NOMO-1 treated with dmso at 0.1 percent for 144 hours (cell line): ENCODE data around the gene CPN1.
"Not testable (repeated sequence)": the region's sequence is repeated elsewhere in the genome, so short reads cannot be mapped to it uniquely, and the experiment has no call there.

ENCODE experiments used
- DNase-seq: peaks from one replicate; lab custom pipeline; 2025; ENCODE audit not compliant: unreplicated experiment; lab: John Stamatoyannopoulos, UW

CPN1 gene

GRCh38 chr10:100024748-100025147 is 56.9 kb downstream of the CPN1 start:
- DNase-seq, result no peak

- no peak for DNase-seq
Observed at GRCh38 chr10:100022403-100022802, 59.3 kb downstream of the CPN1 start.

- no peak for DNase-seq
Observed at GRCh38 chr10:100021322-100021721, 60.3 kb downstream of the CPN1 start.

GRCh38 chr10:100020886-100021253 is 60.8 kb downstream of the CPN1 start:
- no peak for DNase-seq

DNA sequence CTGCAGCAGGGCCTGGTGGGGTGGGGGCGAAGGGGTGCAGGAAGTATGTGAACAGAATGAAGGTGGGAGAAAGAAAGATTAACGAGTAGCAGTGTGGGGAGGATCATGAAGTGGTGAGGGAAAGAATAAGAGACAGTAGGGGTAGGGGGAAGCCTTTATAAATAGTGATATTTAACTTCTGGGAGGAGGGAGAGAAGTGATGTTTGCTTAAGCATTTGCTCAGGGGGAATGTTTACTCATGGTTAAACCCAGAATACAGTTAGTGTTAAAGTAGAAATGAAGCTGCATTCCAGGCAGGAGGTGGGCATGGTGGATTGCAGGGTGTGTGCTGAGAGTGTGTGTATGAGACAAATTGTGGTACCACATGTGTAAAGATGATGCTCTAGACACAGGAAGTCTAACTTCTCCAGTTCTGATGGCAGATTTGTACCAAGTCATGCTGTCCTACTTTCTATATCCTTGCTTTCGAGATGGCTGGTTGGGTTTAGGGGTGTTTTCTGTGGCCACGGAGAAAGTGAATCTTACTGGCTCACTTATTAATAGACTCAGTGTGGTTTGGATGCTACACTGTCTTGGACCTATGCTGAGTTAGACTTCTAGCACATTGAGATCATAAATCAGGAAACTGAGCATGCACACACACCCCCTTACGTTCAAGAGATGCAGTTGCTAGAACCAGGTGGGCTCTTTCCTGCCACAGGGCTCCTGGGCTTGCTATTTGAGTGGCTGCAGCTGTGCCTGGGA is 61.4 kb downstream of the CPN1 start:
- no peak for DNase-seq

GRCh38 chr10:100019787-100020141 is 61.9 kb downstream of the CPN1 start:
- no peak for DNase-seq

- DNase-seq, result no peak
Observed at GRCh38 chr10:100014071-100014762, 67.5 kb downstream of the CPN1 start.

DNA sequence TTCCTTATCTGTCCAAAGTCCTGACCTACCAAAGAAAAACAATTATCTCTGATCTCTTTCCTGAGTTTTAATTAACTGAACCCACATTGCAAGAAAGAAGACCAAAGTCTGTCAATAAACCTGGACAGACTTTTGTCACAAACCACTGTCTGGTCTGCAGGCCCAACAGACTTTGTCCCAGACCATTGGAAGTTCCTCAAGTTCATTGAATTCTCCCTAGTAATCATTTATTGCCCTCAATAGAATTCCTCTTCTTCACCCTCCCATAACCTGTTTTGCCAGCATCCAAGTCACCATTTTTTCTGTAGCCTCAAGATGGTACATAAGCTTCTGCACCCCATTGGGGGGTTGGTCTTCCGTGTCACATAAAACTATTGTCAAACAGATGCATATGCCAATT is 68.0 kb downstream of the CPN1 start:
- DNase-seq, result no peak

- not testable (repeated sequence) for DNase-seq
Observed at GRCh38 chr10:100011906-100012305, 69.8 kb downstream of the CPN1 start.

GRCh38 chr10:100009793-100010676 is 71.6 kb downstream of the CPN1 start, which contains the start of gene DNMBP:
TSS of gene DNMBP (minus strand) at chr10:100009947. CDS start at chr10:99972124, 37,823 bp downstream.
- peak; percentile 66 for DNase-seq

DNA sequence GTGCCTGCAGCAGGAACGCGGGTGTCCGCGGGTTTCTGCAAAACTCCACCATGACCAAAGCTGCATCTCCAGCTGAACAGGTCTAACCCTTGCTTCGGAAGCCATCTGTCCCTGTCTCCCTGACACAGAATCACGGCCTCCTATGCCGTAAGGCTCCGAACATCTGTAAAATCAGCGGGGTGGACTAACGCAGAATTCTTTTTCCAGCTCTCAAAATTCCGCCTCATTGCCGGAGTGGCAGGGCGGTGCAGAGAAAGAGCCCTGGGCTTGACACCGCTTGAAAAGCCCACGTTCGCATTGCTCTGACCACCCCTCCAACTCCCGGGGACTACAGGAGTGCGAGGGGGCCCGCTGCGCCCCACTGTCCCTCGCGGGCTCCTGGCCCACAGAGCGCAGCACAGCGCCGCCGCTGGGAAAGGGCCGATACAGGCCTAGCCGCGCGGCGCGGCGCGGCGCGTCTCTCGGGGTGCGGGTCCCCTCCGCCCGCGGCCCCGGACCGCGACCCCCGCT is 72.3 kb downstream of the CPN1 start:
- peak; percentile 38 for DNase-seq

DNA sequence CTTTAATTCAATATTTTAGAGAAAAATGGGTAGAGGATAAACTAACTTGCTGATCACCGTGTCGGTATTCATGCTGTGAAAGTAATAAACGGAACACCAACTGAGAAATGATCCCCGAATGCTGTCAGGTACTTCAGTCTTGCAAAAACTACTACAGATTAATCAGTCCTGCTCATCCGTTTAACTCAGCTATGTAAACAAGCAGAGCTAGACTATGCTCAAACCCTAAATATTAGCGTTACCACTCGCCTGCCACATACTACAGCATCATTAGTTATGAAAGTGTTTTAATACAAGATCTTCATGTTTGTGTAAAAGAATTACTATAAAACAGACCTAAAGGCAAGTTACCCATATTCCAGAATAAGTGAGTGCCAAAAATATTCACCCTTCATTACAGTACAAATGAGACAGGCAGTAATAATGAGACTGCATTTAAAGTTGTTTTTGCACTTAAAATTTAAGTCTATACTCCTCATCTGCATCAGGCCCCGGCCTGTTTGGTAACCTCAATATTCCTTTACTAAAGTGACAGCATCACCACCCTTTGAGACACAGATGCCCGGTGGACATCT is 72.9 kb downstream of the CPN1 start:
- no peak for DNase-seq

DNA sequence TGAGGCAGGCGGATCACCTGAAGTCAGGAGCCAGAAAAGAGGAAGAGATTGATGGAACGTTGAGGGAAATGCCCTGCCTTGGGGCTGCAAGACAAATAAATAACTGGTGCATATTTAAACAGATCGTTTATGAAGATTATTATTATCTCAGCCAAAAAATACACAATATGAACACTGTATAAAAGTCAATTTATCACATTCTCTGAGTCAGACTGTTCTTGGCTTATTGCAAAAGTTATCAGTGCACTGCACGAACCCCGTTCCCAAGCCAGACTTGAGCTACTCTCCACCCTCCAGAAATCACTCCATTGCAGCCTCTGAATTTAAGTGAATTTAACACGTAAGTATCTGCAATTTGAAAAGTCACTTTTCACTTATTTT is 73.5 kb downstream of the CPN1 start:
- no peak for DNase-seq

DNA sequence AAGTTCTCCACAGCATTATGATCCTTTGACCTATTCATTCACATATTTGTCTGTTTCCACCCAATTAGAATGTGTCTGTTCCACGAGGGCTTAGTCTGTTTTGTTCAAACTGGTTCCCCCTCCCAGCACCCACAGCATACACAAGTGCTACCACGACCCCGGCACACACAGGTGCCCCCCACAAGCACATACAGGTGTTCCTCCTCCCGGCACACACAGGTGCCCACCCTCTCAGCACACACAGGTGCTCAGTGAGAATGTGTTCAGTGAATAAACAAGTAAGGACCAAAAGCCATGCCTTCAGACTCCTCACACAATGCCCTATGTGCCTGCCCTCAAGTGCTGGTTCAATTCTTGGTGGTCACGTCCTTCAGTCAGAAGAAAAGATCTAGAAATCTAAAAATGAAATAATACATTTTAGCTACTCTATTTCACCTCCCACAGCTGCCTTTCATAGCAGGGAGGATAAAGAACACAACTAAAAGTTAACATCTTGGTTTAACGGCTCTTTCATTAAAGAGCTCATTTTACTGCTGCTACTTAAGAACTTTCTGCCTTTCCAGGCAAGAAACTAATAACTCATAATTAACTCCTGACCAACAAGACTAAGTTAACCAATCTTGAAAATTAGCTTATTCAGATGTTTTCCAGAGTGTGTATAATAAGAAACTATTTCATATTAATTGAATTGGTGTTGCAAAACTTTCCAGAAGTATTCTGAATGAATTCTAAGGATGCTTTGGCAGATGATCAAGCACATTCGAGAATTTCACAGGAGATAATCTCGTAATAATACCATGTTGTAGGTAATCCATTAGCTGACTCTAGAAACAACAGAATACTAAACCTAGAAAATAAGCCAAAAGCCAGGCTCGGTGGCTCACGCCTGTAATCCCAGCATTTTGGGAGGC is 74.2 kb downstream of the CPN1 start:
- DNase-seq, result no peak

DNA sequence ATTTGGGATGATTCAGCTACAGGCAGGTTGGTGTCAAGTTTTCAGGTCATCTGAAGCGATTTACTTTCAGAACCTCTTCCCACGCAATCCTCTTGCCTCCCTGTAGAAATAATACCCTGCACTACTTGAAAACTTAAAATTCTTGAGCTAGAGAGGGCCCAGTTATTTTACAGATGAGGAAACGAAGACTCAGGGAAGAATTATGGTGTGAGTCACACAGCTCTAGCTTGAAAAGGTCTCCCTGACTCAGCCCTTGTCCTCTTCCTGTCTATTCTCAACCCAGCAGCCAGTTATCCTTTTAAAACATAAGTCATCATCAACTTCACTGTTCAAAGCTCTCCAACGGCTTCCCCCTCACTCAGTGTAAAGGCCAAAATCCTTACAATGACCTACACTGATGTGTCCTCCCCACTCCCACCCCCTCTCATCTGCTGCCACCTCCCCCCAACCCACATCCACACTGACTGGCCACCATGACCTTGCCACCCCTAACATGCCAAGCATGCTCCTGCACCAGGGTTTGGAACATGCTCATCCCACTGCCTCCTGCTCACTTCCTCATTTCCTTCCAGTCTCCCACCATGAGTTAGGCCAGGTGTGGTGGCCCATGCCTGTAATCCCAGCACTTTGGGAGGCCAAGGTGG is 75.3 kb downstream of the CPN1 start:
- DNase-seq, result peak; percentile 62

DNA sequence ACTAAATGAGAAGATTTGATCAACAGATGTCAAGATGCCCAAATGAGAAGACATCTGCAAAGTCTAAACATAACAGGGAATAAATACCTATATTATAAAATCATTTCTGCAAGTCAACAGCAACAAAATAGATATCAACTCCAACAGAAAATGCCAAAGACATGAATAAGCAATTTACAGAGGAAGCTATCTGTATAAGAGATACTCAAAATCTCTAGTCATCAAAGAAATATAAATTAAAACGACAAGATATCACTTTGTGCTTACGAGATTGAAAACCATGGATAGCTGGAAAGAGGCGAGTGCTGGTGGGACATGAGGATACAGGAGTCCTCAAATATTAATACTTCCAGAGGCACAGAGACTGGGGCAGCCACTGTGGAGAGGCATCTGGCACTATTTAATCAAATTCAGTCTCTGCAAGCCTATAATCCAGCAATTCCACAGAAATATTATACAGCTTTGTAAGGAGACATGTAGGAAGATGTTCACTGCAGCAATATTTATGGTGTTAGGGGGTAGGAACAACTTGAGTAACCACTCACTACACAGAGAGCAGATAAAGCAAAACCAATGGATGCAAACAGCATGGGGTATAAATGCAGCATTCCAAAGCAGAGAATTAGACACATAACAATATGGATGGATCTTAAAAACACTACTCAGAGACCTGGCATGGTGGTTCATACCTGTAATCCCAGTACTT is 76.7 kb downstream of the CPN1 start:
- no peak for DNase-seq

DNA sequence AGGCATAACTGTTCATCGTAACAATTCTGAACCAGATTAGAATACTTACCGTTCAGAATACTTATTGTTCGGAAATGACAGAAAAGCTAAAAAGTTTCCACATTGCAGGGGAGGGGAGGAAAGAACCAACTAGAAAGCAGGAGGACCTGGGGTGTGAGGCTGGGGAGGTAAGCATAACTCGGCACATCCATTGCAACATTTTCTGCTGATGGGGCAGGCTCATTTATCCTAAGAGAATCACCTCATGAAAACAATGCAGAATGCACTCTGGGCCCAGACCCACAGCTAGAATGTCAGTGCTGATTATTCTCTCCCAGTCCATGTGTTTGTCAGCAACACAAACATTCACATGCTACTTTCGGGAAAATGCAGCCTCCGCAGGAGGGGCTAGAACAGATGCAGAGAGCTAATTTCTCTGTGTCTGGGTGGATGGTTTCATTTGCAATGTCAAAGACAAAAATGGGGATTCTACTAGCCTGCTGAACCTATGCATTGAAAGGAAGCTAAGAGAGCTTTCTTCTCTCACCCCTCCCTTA is 81.5 kb downstream of the CPN1 start:
- no peak for DNase-seq

GRCh38 chr10:99999319-100000108 is 82.2 kb downstream of the CPN1 start:
- DNase-seq, result no peak
